HG03565 (cell line): ENCODE measurements around the gene SYK.

Experiments used
- ATAC-seq: cut with Tn5 transposase; IDR thresholded peaks from one replicate; pipeline ENCODE4 v1.9.1; 2021; ENCODE audit warnings: mild to moderate bottlenecking, moderate library complexity; ENCODE audit not compliant: unreplicated experiment

Gene SYK

GRCh38 chr9:90821697-90822096 lies 20.1 kb downstream of the SYK start:
- ATAC-seq = no peak

- ATAC-seq = no peak
Observed at GRCh38 chr9:90822866-90823265, 21.2 kb downstream of the SYK start.

GRCh38 chr9:90825586-90825985 lies 24.0 kb downstream of the SYK start:
- ATAC-seq = no peak

GRCh38 chr9:90826326-90827020 lies 24.9 kb downstream of the SYK start:
- ATAC-seq = no peak

GRCh38 chr9:90827181-90827871 lies 25.7 kb downstream of the SYK start:
- ATAC-seq = peak; percentile 41

GRCh38 chr9:90830051-90830450 lies 28.4 kb downstream of the SYK start:
- ATAC-seq = no peak

- no peak for ATAC-seq
Observed at GRCh38 chr9:90830977-90831376, 29.4 kb downstream of the SYK start.

GRCh38 chr9:90832261-90832660 lies 30.6 kb downstream of the SYK start:
- no peak for ATAC-seq

- ATAC-seq = no peak
Observed at GRCh38 chr9:90834828-90835595, 33.4 kb downstream of the SYK start.

- no peak for ATAC-seq
Observed at GRCh38 chr9:90836411-90837080, 34.9 kb downstream of the SYK start.

- ATAC-seq = no peak
Observed at GRCh38 chr9:90838098-90838497, 36.5 kb downstream of the SYK start.

- no peak for ATAC-seq
Observed at GRCh38 chr9:90838581-90839154, 37.0 kb downstream of the SYK start.

- no peak for ATAC-seq
Observed at GRCh38 chr9:90839183-90839728, 37.6 kb downstream of the SYK start.

- ATAC-seq = no peak
Observed at GRCh38 chr9:90840696-90841095, 39.1 kb downstream of the SYK start.

GRCh38 chr9:90841213-90841612 lies 39.6 kb downstream of the SYK start:
- no peak for ATAC-seq

GRCh38 chr9:90841615-90842014 lies 40.0 kb downstream of the SYK start:
- no peak for ATAC-seq

- ATAC-seq = no peak
Observed at GRCh38 chr9:90842176-90842777, 40.7 kb downstream of the SYK start.

GRCh38 chr9:90842996-90843395 lies 41.4 kb downstream of the SYK start:
- ATAC-seq = no peak

GRCh38 chr9:90843525-90843924 lies 41.9 kb downstream of the SYK start:
- no peak for ATAC-seq

GRCh38 chr9:90844326-90844725 lies 42.7 kb downstream of the SYK start:
- no peak for ATAC-seq
